SK-N-MC (cell line): Measurements from ENCODE around the gene RASA1.
"Not testable (repeated sequence)": the region's sequence is repeated elsewhere in the genome, so short reads cannot be mapped to it uniquely, and the experiment has no call there.

ENCODE experiments used
- DNase-seq: peaks from one replicate; pipeline ENCODE4 v3.0.0-alpha.2; 2011; ENCODE audit warnings: low read depth, low spot score
- H3K27ac ChIP-seq: fragments of 200-600 bp; sonication (generic); 2 replicates; pipeline ENCODE4 v1.5.1; 2016; ENCODE audit warnings: mixed run types
- H3K36me3 ChIP-seq: fragments of 200-600 bp; sonication (generic); 2 replicates; pipeline ENCODE4 v1.6.1; 2017; ENCODE audit warnings: antibody characterized with exemption, low read length, mixed read lengths; ENCODE audit not compliant: insufficient read depth
- H3K4me3 ChIP-seq: fragments of 200-600 bp; sonication (generic); 2 replicates; pipeline ENCODE4 v1.5.1; 2016
- H3K9ac ChIP-seq: fragments of 200-600 bp; sonication (generic); 2 replicates; pipeline ENCODE4 v1.8.0; 2017; ENCODE audit warnings: mixed run types, mixed read lengths; ENCODE audit not compliant: insufficient read length
- H3K9me3 ChIP-seq: fragments of 200-600 bp; sonication (generic); 2 replicates; pipeline ENCODE4 v1.6.1; 2017; ENCODE audit warnings: low read depth, mild to moderate bottlenecking, antibody characterized with exemption, low read length, moderate library complexity, mixed read lengths
- EZH2 ChIP-seq: fragments of 200-600 bp; sonication (generic); IDR thresholded peaks from one replicate; pipeline ENCODE4 v1.6.1; 2017; ENCODE audit warnings: antibody characterized with exemption
- FOXP2 ChIP-seq: optimal IDR thresholded peaks from 2 replicates; pipeline ENCODE3; 2011; ENCODE audit warnings: mild to moderate bottlenecking, moderate library complexity; ENCODE audit not compliant: insufficient read depth; ENCODE audit errors: extremely low read length, control extremely low read depth
- POLR2AphosphoS5 ChIP-seq: IDR thresholded peaks from 2 replicates; pipeline ENCODE4 v1.6.1; 2012; ENCODE audit warnings: mild to moderate bottlenecking, low read depth, low read length, borderline replicate concordance

Gene RASA1

DNA sequence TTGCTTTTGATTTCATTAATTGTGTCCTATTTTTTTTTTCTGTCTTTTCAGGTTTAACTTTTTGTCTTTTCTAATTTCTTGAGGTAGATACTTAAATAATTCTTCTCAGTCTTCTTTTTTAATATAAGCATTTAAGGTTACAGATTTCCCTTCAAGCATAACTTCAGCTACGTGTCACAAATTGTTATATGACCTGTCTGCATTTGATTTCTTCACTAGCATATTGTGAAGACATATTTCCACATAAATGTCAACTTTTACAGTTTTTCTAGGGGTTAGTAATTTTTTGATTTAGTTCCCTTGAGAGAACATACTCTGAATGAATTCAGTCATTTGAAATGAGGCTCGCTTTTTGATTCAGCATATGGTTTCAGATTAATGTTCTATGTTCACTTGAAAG lies 35.6 kb downstream of the RASA1 start:
- Histone ChIP-seq H3K9me3 (no peaks in the 10 kb centered on the region), H3K4me3 (no peak overlapping the region), H3K9ac (no peak overlapping the region), H3K36me3 (peaks cover 25% of the 10 kb centered on the region), H3K27ac (no peak overlapping the region)
- TF ChIP-seq FOXP2 (no peak), POLR2AphosphoS5 (no peak), EZH2 (no peak)
- no peak for DNase-seq

DNA sequence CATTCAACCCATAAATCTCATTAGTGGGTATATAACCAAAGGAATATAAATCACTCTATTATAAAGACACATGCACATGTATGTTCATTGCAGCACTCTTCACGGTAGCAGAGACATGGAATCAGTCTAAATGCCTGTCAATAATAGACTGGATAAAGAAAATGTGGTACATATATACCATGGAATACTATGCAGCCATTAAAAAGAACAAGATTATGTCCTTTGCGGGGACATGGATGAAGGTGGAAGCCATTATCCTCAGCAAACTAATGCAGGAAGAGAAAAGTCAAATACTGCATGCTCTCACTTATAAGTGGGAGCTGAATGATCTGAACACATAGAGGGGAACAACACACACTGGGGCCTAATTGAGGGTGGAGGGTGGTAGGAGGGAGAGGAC lies 38.4 kb downstream of the RASA1 start:
- H3K4me3 ChIP-seq, DNase-seq, H3K27ac ChIP-seq, H3K9ac ChIP-seq, H3K9me3 ChIP-seq: not testable (repeated sequence)
- H3K36me3 ChIP-seq, result peaks cover 25% of the 10 kb centered on the region

DNA sequence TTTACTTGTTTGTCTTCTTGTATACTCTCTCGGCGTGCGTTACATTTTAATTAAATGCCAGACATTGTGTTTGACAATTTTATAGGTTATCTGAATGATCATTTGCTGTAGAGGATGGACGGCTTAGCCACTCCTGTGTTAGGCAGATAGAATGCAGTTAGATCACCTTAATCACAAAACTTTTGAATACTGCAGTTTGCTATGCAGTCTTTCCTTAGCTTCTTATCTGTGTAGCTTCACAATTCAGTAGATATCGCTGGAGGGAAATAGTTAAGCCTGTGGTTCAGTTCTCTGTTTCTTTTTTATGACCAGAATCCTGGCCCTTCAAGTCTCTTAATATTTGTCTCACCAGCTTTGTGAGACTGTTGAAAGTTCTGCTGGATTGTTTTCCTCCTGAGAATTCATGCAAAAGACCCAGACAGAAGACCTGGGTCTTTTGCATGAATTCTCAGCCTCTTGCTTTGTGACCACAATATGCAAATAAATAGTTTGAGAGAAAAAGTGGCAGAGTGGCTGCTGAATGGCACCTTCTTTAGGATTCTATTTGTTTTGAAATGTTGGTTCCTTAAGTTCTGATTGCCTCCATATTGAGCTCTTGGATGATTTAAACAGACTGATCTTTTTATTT lies 40.2 kb downstream of the RASA1 start:
- Histone ChIP-seq H3K4me3 (no peak overlapping the region), H3K9ac (no peak overlapping the region), H3K27ac (peak overlapping the region; percentile 57; the same call in 1 of the 2 replicates), H3K36me3 (peaks cover 25% of the 10 kb centered on the region), H3K9me3 (no peaks in the 10 kb centered on the region)
- no peak for DNase-seq
- TF ChIP-seq FOXP2 (no peak), EZH2 (no peak), POLR2AphosphoS5 (no peak)

DNA sequence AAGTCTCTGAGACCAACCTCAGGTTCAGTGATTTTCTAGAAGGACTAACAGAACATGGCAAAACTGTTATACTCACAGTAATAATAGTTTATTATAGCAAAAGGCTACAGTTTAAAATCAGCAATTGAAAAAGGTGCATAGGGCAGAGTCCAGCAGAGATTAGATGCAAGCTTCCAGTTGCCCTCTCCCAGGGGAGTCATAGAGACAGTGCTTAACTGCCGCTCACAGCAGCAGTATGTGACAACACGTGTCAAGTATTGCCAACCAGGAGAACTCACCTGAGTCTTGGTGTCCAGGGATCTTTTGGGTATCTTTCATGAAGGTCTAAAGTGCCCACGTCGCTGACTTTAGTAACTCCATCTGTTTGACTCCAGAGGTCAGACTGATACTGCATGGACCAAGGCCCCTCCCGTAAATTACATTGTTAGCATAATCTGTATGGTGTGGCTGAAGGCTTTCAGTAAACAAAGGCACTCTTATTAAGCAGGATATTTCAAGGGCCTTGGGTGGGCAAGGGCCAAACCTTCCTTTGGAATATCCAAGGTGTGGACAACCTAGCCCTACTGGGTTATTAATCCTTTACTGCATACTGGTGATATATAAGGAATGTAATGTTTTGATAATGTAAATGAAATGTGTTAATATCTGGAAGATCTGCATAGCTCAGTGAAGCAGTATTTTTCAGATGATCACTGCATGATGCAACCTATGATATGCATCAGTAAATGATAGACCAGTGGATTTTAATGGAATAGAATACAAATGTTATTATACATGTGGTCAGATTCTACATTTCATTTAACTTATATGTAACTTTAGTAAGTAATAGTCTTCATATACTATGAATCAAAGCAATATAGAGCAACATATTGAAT lies 44.0 kb downstream of the RASA1 start:
- H3K9me3 ChIP-seq, result no peaks in the 10 kb centered on the region
- H3K9ac ChIP-seq, result no peak overlapping the region
- H3K4me3 ChIP-seq, result no peak overlapping the region
- TF ChIP-seq FOXP2, result no peak
- no peak for TF ChIP-seq EZH2
- no peak for TF ChIP-seq POLR2AphosphoS5
- no peaks in the 10 kb centered on the region for H3K36me3 ChIP-seq
- H3K27ac ChIP-seq, result no peak overlapping the region
- no peak for DNase-seq

DNA sequence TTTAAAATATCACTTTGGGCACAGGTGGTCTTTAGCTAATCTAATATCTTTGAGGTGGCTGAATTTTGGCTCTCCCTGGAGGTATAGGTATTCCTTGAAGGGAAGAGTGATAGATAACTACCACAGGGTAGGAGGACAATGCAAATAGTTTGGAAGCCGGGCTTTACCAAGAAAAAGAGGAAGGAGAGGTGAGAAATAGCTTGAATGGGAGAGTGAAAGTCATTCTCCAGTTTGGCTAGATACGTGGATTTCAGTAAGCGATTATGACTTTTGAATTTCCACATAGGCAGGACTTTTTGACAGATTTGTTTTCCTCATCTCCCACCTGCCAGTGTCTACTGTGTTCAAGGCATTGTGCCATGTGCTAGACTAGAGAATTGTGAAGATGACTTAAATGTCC lies 45.5 kb downstream of the RASA1 start:
- Histone ChIP-seq H3K4me3 (no peak overlapping the region), H3K9me3 (no peaks in the 10 kb centered on the region), H3K27ac (no peak overlapping the region), H3K9ac (no peak overlapping the region), H3K36me3 (peaks cover 3% of the 10 kb centered on the region; the same call in 1 of the 2 replicates)
- no peak for TF ChIP-seq FOXP2
- no peak for TF ChIP-seq POLR2AphosphoS5
- TF ChIP-seq EZH2, result no peak
- DNase-seq, result no peak

DNA sequence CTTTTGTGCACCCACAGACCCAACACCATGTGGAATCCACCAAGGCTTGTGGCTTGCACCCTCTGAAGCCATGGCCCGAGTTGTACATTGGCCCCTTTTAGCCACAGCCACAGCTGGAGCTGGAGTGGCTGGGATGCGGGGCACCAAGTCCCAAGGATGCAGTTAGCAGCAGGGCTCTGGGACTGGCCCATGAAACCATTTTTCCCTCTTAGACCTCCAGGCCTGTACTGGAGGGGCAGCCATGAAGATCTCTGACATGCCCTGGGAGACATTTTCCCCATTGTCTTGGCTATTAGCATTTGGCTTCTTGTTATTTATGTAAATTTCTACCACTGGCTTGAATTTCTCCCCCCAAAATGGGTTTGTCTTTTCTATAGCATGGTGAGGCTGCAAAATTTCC lies 51.8 kb downstream of the RASA1 start:
- no peak overlapping the region for H3K9ac ChIP-seq

DNA sequence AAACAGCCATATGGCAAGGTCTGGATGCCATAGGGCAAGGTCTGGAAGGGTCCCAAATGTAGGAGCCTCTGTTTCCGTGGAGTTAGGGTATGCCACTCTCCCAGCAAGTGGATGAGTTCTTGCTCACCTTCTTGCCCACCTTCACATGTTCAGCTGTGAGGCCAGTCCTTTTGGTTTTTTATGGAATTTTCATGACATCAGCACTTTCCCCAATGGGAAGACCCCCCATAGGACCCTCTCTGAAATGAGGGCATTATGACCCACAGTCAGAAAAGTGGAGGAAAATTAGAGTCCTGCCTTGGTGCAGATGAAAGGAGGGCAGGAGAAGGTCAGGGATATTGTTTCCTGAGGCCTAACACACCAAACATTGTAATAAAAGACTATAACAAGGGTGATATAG lies 53.9 kb downstream of the RASA1 start:
- H3K9ac ChIP-seq, result no peak overlapping the region
- peaks cover 13% of the 10 kb centered on the region for H3K36me3 ChIP-seq
- no peak overlapping the region for H3K4me3 ChIP-seq
- H3K27ac ChIP-seq, result no peak overlapping the region
- no peaks in the 10 kb centered on the region for H3K9me3 ChIP-seq
- no peak for DNase-seq
- TF ChIP-seq POLR2AphosphoS5 (no peak), FOXP2 (no peak), EZH2 (no peak)

More for the DNA sequence above, 51.8 kb downstream of the RASA1 start:
- no peaks in the 10 kb centered on the region for H3K9me3 ChIP-seq
- no peak overlapping the region for H3K27ac ChIP-seq
- H3K36me3 ChIP-seq, result peaks cover 13% of the 10 kb centered on the region
- DNase-seq, result no peak
- no peak overlapping the region for H3K4me3 ChIP-seq
- no peak for TF ChIP-seq POLR2AphosphoS5
- TF ChIP-seq FOXP2, result no peak
- no peak for TF ChIP-seq EZH2

DNA sequence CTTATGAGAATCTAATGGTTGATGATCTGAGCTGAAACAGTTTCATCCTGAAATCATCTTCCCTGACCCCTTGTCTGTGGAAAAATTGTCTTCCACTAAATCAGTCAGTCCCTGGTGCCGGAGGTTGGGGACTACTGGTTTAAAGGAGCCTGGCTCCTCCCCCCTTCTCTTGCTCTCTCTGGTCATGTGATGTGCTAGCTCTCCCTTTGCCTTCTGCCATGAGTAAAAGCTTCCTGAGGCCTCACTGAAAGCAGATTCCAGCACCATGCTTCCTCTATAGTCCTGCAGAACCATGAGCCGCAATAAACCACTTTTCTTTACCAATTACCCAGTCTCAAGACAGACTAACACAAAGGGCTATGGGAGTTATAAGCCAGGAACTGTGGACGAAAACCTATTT lies 54.7 kb downstream of the RASA1 start:
- TF ChIP-seq POLR2AphosphoS5 (no peak), FOXP2 (no peak), EZH2 (no peak)
- Histone ChIP-seq H3K27ac (no peak overlapping the region), H3K36me3 (peaks cover 13% of the 10 kb centered on the region), H3K9ac (no peak overlapping the region), H3K4me3 (no peak overlapping the region), H3K9me3 (no peaks in the 10 kb centered on the region)
- DNase-seq, result no peak

DNA sequence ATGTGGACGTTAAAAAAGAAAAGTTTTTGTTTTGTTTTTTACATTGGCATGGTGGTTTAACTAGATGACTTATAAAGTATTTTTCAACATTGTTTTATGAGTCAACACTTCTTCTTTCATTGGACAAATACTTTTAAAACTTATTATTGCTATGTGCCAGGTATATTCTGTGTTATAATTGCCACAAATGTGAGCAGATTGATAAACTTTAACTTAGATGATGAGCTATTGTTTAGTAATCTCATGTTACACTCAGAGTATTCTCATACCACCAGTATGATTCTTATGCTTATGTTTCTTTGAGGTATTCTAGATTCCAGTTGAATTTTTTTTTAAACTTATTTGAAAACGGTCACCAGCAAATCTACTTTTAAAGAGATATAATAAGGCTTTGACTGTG lies 60.3 kb downstream of the RASA1 start:
- no peak for DNase-seq
- H3K27ac ChIP-seq, result no peak overlapping the region

More for the DNA sequence above, 60.3 kb downstream of the RASA1 start:
- no peak overlapping the region for H3K9ac ChIP-seq
- H3K9me3 ChIP-seq, result no peaks in the 10 kb centered on the region
- no peak overlapping the region for H3K4me3 ChIP-seq
- H3K36me3 ChIP-seq, result no peaks in the 10 kb centered on the region
- TF ChIP-seq FOXP2, result no peak
- no peak for TF ChIP-seq POLR2AphosphoS5
- TF ChIP-seq EZH2, result no peak
